AG10803 (cell line): ENCODE data around the gene MYLK2.

Experiments
- DNase-seq: peaks from one replicate; pipeline ENCODE4 v3.0.0; 2010; ENCODE audit warnings: low read depth
- H3K4me3 ChIP-seq: 2 replicates; pipeline ENCODE4 v1.5.1; 2011; ENCODE audit warnings: mild to moderate bottlenecking, low read length, control low read depth
- TF ChIP-seq, protein P1 (sequence below): conservative IDR thresholded peaks from 2 replicates; pipeline ENCODE4 v1.5.1; 2011; ENCODE audit warnings: mild to moderate bottlenecking, low read length, control low read depth, inconsistent platforms

MYLK2 gene

DNA sequence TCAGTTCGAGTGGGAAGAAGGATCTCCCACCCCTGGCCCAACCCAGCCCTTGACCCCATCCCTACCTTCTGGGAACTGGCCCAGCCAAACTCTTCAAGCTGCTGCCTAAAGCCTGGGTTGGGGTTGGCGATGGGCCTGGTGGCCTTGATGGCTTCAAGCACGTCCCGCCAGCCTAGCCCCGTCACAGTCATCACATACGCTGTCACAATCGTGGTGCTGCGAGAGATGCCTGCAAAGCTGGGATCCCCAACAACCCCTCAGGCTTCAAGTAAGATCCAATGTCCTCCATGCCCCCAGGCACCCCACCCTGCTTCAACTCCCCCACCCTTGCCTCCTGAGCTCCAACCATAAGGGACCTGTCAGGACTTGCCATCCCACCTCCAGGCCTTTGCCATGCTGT, 43.4 kb downstream of the MYLK2 start:
- no peak overlapping the region for H3K4me3 ChIP-seq
- TF ChIP-seq, protein P1, sequence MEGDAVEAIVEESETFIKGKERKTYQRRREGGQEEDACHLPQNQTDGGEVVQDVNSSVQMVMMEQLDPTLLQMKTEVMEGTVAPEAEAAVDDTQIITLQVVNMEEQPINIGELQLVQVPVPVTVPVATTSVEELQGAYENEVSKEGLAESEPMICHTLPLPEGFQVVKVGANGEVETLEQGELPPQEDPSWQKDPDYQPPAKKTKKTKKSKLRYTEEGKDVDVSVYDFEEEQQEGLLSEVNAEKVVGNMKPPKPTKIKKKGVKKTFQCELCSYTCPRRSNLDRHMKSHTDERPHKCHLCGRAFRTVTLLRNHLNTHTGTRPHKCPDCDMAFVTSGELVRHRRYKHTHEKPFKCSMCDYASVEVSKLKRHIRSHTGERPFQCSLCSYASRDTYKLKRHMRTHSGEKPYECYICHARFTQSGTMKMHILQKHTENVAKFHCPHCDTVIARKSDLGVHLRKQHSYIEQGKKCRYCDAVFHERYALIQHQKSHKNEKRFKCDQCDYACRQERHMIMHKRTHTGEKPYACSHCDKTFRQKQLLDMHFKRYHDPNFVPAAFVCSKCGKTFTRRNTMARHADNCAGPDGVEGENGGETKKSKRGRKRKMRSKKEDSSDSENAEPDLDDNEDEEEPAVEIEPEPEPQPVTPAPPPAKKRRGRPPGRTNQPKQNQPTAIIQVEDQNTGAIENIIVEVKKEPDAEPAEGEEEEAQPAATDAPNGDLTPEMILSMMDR, result no peak
- no peak for DNase-seq

- no peak for DNase-seq
- TF ChIP-seq, protein P1, result no peak
Observed at GRCh38 chr20:31863296-31864085, 44.3 kb downstream of the MYLK2 start.

GRCh38 chr20:31864521-31865400, 45.6 kb downstream of the MYLK2 start:
- TF ChIP-seq, protein P1, result no peak
- DNase-seq, result no peak
- H3K4me3 ChIP-seq, result no peak overlapping the region

More at GRCh38 chr20:31863296-31864085, 44.3 kb downstream of the MYLK2 start:
- no peak overlapping the region for H3K4me3 ChIP-seq

DNA sequence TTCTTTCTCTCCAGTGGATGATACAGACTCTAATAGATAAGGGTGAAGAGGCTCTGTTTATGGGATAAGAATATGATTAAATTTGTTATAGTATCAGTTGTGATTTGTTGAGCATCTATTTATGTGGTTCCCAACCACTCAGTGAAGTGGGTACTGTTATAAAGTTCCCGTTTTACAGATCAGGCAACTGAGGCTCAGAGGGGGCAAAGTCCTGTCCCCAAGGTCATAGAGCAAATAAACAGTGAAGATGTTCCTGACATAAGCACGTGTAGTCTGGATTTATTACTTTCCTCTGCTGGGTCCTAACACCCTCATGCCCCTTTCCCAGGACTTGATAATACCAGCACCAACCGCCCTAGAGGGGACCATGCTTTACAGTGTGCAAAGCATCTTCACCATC, 47.1 kb downstream of the MYLK2 start:
- no peak for DNase-seq
- TF ChIP-seq, protein P1, result no peak
- no peak overlapping the region for H3K4me3 ChIP-seq

DNA sequence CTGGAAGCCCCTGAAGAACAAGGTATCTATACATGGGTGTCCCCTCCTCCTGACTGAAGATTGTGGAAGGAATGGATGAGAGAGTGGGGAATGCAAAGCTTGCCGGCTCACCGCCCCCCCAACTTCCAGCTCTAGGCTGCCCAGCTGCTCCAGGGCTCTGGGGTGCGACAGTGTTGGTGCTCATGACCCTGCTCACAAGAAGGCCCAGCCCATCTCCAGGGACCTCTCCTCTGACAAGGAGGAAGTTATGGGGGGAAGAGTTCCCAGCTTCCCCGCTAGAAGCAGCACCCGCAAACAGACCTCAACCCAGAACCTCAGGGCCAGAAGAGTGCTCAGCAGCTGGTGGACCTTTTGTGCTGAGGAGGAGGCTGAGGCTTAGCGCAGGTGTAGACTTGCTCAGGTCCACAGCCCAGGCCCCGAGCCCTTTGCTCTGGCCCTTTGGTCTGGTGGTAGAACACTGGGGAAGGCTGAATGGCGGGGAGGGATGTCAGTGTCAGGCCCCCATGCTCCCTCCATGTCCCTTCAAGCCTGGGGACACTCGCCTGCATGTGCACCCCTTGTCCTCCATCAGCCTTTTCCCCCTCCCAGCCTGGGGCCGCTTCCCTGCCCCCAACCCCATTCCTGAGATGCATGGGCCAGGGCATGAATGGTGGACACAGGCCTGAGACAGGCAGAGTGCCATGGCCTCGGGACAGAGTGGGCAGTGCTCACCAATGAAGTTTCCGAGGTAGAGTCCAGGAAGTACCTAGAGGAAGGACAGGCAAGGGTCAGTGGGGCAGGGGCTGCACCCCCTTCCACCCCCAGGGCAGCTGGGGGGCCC, 49.9 kb downstream of the MYLK2 start:
- TF ChIP-seq, protein P1, result no peak
- H3K4me3 ChIP-seq, result no peak overlapping the region
- no peak for DNase-seq

- DNase-seq, result no peak
- no peak overlapping the region for H3K4me3 ChIP-seq
- TF ChIP-seq, protein P1, result no peak
Observed at GRCh38 chr20:31869673-31869941, 50.5 kb downstream of the MYLK2 start.
